ENCODE results near the gene GPR32.
"Not testable (repeated sequence)": the region's sequence is repeated elsewhere in the genome, so short reads cannot be mapped to it uniquely, and the experiment has no call there.

The GPR32 gene

GRCh38 chr19:50739132-50739913 is 30.9 kb upstream of the GPR32 start:
- peak overlapping the region; percentile 5 for H3K27ac Mint-ChIP-seq
- peaks cover 35% of the 10 kb centered on the region for H3K27me3 Mint-ChIP-seq
- H3K9me3 Mint-ChIP-seq: no peaks in the 10 kb centered on the region
- H3K36me3 Mint-ChIP-seq: no peaks in the 10 kb centered on the region
- no peaks in the 10 kb centered on the region for H3K4me1 Mint-ChIP-seq
- H3K4me3 Mint-ChIP-seq: no peak overlapping the region

GRCh38 chr19:50739914-50740426 is 30.3 kb upstream of the GPR32 start:
- Mint-ChIP-seq H3K9me3 (no peaks in the 10 kb centered on the region), H3K27ac (no peak overlapping the region), H3K4me1 (no peaks in the 10 kb centered on the region), H3K4me3 (no peak overlapping the region), H3K36me3 (no peaks in the 10 kb centered on the region), H3K27me3 (peaks cover 35% of the 10 kb centered on the region)

GRCh38 chr19:50741179-50741933 is 28.9 kb upstream of the GPR32 start:
- H3K4me3 Mint-ChIP-seq: no peak overlapping the region
- H3K27me3 Mint-ChIP-seq: peaks cover 33% of the 10 kb centered on the region
- H3K27ac Mint-ChIP-seq: no peak overlapping the region
- H3K9me3 Mint-ChIP-seq: no peaks in the 10 kb centered on the region
- no peaks in the 10 kb centered on the region for H3K36me3 Mint-ChIP-seq
- H3K4me1 Mint-ChIP-seq: no peaks in the 10 kb centered on the region

- H3K4me1 Mint-ChIP-seq: no peaks in the 10 kb centered on the region
- no peak overlapping the region for H3K4me3 Mint-ChIP-seq
- H3K27me3 Mint-ChIP-seq: peaks cover 27% of the 10 kb centered on the region
- H3K9me3 Mint-ChIP-seq: no peaks in the 10 kb centered on the region
- H3K36me3 Mint-ChIP-seq: no peaks in the 10 kb centered on the region
- H3K27ac Mint-ChIP-seq: no peak overlapping the region
These were observed 26.7 kb upstream of the GPR32 start for GRCh38 chr19:50743537-50743936.

GRCh38 chr19:50745221-50745620 is 25.0 kb upstream of the GPR32 start:
- Mint-ChIP-seq H3K9me3 (no peaks in the 10 kb centered on the region), H3K27me3 (peaks cover 17% of the 10 kb centered on the region), H3K4me3 (no peak overlapping the region), H3K4me1 (no peaks in the 10 kb centered on the region), H3K27ac (no peak overlapping the region), H3K36me3 (no peaks in the 10 kb centered on the region)

- H3K27ac Mint-ChIP-seq, H3K4me3 Mint-ChIP-seq, H3K36me3 Mint-ChIP-seq, H3K9me3 Mint-ChIP-seq, H3K27me3 Mint-ChIP-seq, H3K4me1 Mint-ChIP-seq: not testable (repeated sequence)
These were observed 23.1 kb upstream of the GPR32 start for GRCh38 chr19:50747141-50747540.

GRCh38 chr19:50749490-50749889 is 20.8 kb upstream of the GPR32 start:
- H3K36me3 Mint-ChIP-seq: no peaks in the 10 kb centered on the region
- H3K4me3 Mint-ChIP-seq: no peak overlapping the region
- no peaks in the 10 kb centered on the region for H3K9me3 Mint-ChIP-seq
- H3K4me1 Mint-ChIP-seq: no peaks in the 10 kb centered on the region
- H3K27me3 Mint-ChIP-seq: peaks cover 5% of the 10 kb centered on the region
- no peak overlapping the region for H3K27ac Mint-ChIP-seq

GRCh38 chr19:50750010-50750409 is 20.3 kb upstream of the GPR32 start:
- H3K36me3 Mint-ChIP-seq: no peaks in the 10 kb centered on the region
- no peak overlapping the region for H3K27ac Mint-ChIP-seq
- H3K4me1 Mint-ChIP-seq: no peaks in the 10 kb centered on the region
- no peak overlapping the region for H3K4me3 Mint-ChIP-seq
- H3K27me3 Mint-ChIP-seq: peaks cover 5% of the 10 kb centered on the region
- no peaks in the 10 kb centered on the region for H3K9me3 Mint-ChIP-seq

GRCh38 chr19:50753879-50754278 is 16.4 kb upstream of the GPR32 start:
- Mint-ChIP-seq H3K4me3 (no peak overlapping the region), H3K27me3 (peaks cover 15% of the 10 kb centered on the region), H3K27ac (no peak overlapping the region), H3K9me3 (no peaks in the 10 kb centered on the region), H3K4me1 (no peaks in the 10 kb centered on the region), H3K36me3 (no peaks in the 10 kb centered on the region)

GRCh38 chr19:50756244-50756643 is 14.0 kb upstream of the GPR32 start:
- H3K36me3 Mint-ChIP-seq, H3K27ac Mint-ChIP-seq, H3K4me3 Mint-ChIP-seq, H3K4me1 Mint-ChIP-seq, H3K9me3 Mint-ChIP-seq: not testable (repeated sequence)
- peaks cover 15% of the 10 kb centered on the region for H3K27me3 Mint-ChIP-seq

- peaks cover 13% of the 10 kb centered on the region for H3K27me3 Mint-ChIP-seq
- H3K4me3 Mint-ChIP-seq, H3K9me3 Mint-ChIP-seq, H3K36me3 Mint-ChIP-seq, H3K4me1 Mint-ChIP-seq, H3K27ac Mint-ChIP-seq: not testable (repeated sequence)
These were observed 12.6 kb upstream of the GPR32 start for GRCh38 chr19:50757624-50758023.

- not testable (repeated sequence) for H3K4me1 Mint-ChIP-seq, H3K9me3 Mint-ChIP-seq, H3K4me3 Mint-ChIP-seq, H3K36me3 Mint-ChIP-seq, H3K27ac Mint-ChIP-seq
- H3K27me3 Mint-ChIP-seq: peaks cover 13% of the 10 kb centered on the region
These were observed 11.2 kb upstream of the GPR32 start for GRCh38 chr19:50759076-50759475.

GRCh38 chr19:50759886-50760285 is 10.4 kb upstream of the GPR32 start:
- Mint-ChIP-seq H3K4me3 (no peak overlapping the region), H3K27ac (no peak overlapping the region), H3K9me3 (no peaks in the 10 kb centered on the region), H3K36me3 (no peaks in the 10 kb centered on the region), H3K27me3 (peaks cover 16% of the 10 kb centered on the region), H3K4me1 (no peaks in the 10 kb centered on the region)

GRCh38 chr19:50761501-50761900 is 8.8 kb upstream of the GPR32 start:
- not testable (repeated sequence) for H3K36me3 Mint-ChIP-seq, H3K4me1 Mint-ChIP-seq, H3K27ac Mint-ChIP-seq, H3K4me3 Mint-ChIP-seq, H3K9me3 Mint-ChIP-seq
- H3K27me3 Mint-ChIP-seq: peaks cover 11% of the 10 kb centered on the region

- not testable (repeated sequence) for H3K4me1 Mint-ChIP-seq, H3K4me3 Mint-ChIP-seq, H3K36me3 Mint-ChIP-seq, H3K27me3 Mint-ChIP-seq, H3K9me3 Mint-ChIP-seq, H3K27ac Mint-ChIP-seq
These were observed 6.7 kb upstream of the GPR32 start for GRCh38 chr19:50763521-50763920.

- Mint-ChIP-seq H3K9me3 (no peaks in the 10 kb centered on the region), H3K4me3 (no peak overlapping the region), H3K27ac (no peak overlapping the region), H3K27me3 (peaks cover 7% of the 10 kb centered on the region), H3K4me1 (no peaks in the 10 kb centered on the region), H3K36me3 (no peaks in the 10 kb centered on the region)
These were observed 5.9 kb upstream of the GPR32 start for GRCh38 chr19:50764409-50764808.

All from activated naive CD4-positive, alpha-beta T cell treated with anti-CD3 and anti-CD28 coated beads, Interleukin-2, amount 50 U/mL, for 24 hours (primary cell).